Daoy (cell line): ENCODE data around the gene KLHL30. TPM values are rescaled to one million over a fixed set of nuclear protein-coding genes. Genes with fewer than 3 reads are reported as not detected.

Source experiments
- DNase-seq: peaks from one replicate; pipeline ENCODE4 v3.0.0-alpha.2; 2015; ENCODE audit warnings: low read depth
- total RNA-seq: library from RNA; depleted of rRNA; stranded (reverse); fragments of >200 nt; shearing (Covaris generic); gene quantifications from 2 replicates; pipeline ENCODE4 v1.2.3, GENCODE V29; 2014; rRNA removed

The KLHL30 gene
- total RNA-seq = 0.17 TPM in 1 of 2 replicates, not detected in the other

- no peak for DNase-seq
Measured at GRCh38 chr2:238138331-238139195, at the start of gene KLHL30. Gene KLHL30 (plus strand): TSS chr2:238138668. CDS start chr2:238140755, 2,087 bp downstream.

GRCh38 chr2:238090887-238091286 is 47.6 kb upstream of the KLHL30 start:
- DNase-seq = no peak

GRCh38 chr2:238091436-238092060 is 46.9 kb upstream of the KLHL30 start:
- no peak for DNase-seq

GRCh38 chr2:238092486-238093035 is 45.9 kb upstream of the KLHL30 start:
- DNase-seq = no peak

- DNase-seq = no peak
Measured at GRCh38 chr2:238093181-238094140, 45.0 kb upstream of the KLHL30 start.

- DNase-seq = no peak
Measured at GRCh38 chr2:238094438-238095022, 43.9 kb upstream of the KLHL30 start.

- no peak for DNase-seq
Measured at GRCh38 chr2:238095143-238095542, 43.3 kb upstream of the KLHL30 start.

- DNase-seq = no peak
Measured at GRCh38 chr2:238096311-238097011, 42.0 kb upstream of the KLHL30 start.

- no peak for DNase-seq
Measured at GRCh38 chr2:238097201-238097987, 41.1 kb upstream of the KLHL30 start.

GRCh38 chr2:238097988-238098871 is 40.2 kb upstream of the KLHL30 start:
- peak; percentile 76 for DNase-seq

GRCh38 chr2:238098901-238099713 is 39.4 kb upstream of the KLHL30 start:
- DNase-seq = no peak

GRCh38 chr2:238099714-238100048 is 38.8 kb upstream of the KLHL30 start:
- no peak for DNase-seq

- DNase-seq = peak; percentile 40
Measured at GRCh38 chr2:238100049-238100820, 38.2 kb upstream of the KLHL30 start, which contains the start of gene ESPNL. Gene ESPNL (plus strand): TSS chr2:238100340. CDS start chr2:238100420, 80 bp downstream.

GRCh38 chr2:238100821-238101771 is 37.4 kb upstream of the KLHL30 start:
- no peak for DNase-seq

GRCh38 chr2:238101891-238102841 is 36.3 kb upstream of the KLHL30 start:
- DNase-seq = no peak
